Measurements from ENCODE around the gene SAMD11. TPM values are rescaled to one million over a fixed set of nuclear protein-coding genes. Genes with fewer than 3 reads are reported as not detected.

The SAMD11 gene
- polyA plus RNA-seq, 1 of the 3 experiments (the other 2 are of a cell fraction): 2.1 TPM

DNA sequence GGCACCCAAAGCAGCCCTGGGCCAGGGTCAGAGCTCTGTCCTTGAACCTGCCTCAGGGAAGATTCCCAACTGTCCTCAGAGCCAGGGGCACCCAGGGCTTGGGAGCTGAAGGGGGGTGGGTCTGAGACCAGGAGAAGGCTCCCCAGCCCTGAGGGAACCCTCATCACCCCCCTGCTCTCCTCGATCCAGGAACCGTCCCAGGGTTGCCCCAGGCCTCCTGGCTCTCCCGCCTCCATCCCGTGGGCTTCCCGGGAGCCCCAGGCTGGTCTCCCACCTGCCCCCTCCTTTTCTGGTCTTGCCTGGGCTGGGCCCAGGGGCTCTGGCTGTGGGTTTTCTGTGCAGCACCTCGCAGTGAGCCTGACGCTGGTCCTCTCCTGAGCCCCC, 6.7 kb upstream of the SAMD11 start:
- no peak for TF ChIP-seq ELF1 (IDR thresholded peaks at IDR 0.05)
- TF ChIP-seq, protein P1, sequence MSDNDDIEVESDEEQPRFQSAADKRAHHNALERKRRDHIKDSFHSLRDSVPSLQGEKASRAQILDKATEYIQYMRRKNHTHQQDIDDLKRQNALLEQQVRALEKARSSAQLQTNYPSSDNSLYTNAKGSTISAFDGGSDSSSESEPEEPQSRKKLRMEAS (IDR thresholded peaks at IDR 0.05; ENCODE audit: low read depth): no peak
- no peak for TF ChIP-seq RCOR1 (IDR thresholded peaks at IDR 0.05; ENCODE audit: low read length)
- no peak for TF ChIP-seq GABPA (IDR thresholded peaks at IDR 0.05; ENCODE audit: low read depth)
- TF ChIP-seq SMC3 (IDR thresholded peaks at IDR 0.05; ENCODE audit: low read depth, low read length): no peak
- no peak for TF ChIP-seq FOSL2 (IDR thresholded peaks at IDR 0.05; ENCODE audit: borderline replicate concordance, low read depth)
- TF ChIP-seq FOXM1 (IDR thresholded peaks at IDR 0.05; ENCODE audit: low read depth): no peak
- ChIA-PET POLR2A (interaction anchor here (0.9 to 1.4 kb wide), 2 partner anchors 11 to 23 kb away, joined by 3 read pairs; no protein-coding TSS in a partner anchor), CTCF (interaction anchor here (0.9 to 5.2 kb wide), 5 partner anchors 9 to 59 kb away, joined by 3 to 61 read pairs (median 8); no protein-coding TSS in a partner anchor)
- Histone ChIP-seq H3K36me3 (replicated peaks in 1 of 2; ENCODE audit: control insufficient read depth in 1 of 2, insufficient read depth in 2 of 2, low read length in 1 of 2) (no peaks in the 10 kb centered on the region), H3K27me3 (ENCODE audit: insufficient read depth) (no peaks in the 10 kb centered on the region), H3K27ac (ENCODE audit: low read depth in 2 of 2, low read length in 1 of 2) (peak overlapping the region in 1 of 2 experiments; percentile 74; a peak in 2 of 4 replicates), H3K9ac (no peak overlapping the region), H3K4me2 (no peak overlapping the region), H3K9me2 (no peaks in the 10 kb centered on the region), H2AFZ (ENCODE audit: low read depth) (no peak overlapping the region), H3K4me1 (ENCODE audit: control insufficient read depth in 1 of 2, insufficient read depth in 2 of 2, low read depth in 1 of 2, low read length in 1 of 2) (peaks cover 8 to 61% of the 10 kb centered on the region in 2 experiments; a peak in 2 of 4 replicates), H4K20me1 (ENCODE audit: insufficient read depth) (no peaks in the 10 kb centered on the region), H3F3A (replicated peaks; ENCODE audit: insufficient read depth) (no peaks in the 10 kb centered on the region), H3K4me3 (ENCODE audit: low read depth in 2 of 2, low read length in 1 of 2) (no peak overlapping the region), H3K9me3 (no peaks in the 10 kb centered on the region), H3K79me2 (ENCODE audit: insufficient read depth) (no peaks in the 10 kb centered on the region)
- peak; percentile 70 for DNase-seq
- WGBS (ENCODE audit: low lambda C conversion rate): 64% methylated on average over 2 of the region's 7 CpGs

GRCh38 chr1:917466-918091, 6.1 kb upstream of the SAMD11 start:
- Histone ChIP-seq H3K79me2 (ENCODE audit: insufficient read depth) (no peaks in the 10 kb centered on the region), H3K27me3 (ENCODE audit: insufficient read depth) (no peaks in the 10 kb centered on the region), H4K20me1 (ENCODE audit: insufficient read depth) (no peaks in the 10 kb centered on the region), H3K4me3 (ENCODE audit: low read depth in 2 of 2, low read length in 1 of 2) (no peak overlapping the region), H3K4me1 (ENCODE audit: control insufficient read depth in 1 of 2, insufficient read depth in 2 of 2, low read depth in 1 of 2, low read length in 1 of 2) (peaks cover 8 to 67% of the 10 kb centered on the region in 2 experiments; a peak in 2 of 4 replicates), H3K9ac (no peak overlapping the region), H3F3A (replicated peaks; ENCODE audit: insufficient read depth) (no peaks in the 10 kb centered on the region), H3K9me2 (no peaks in the 10 kb centered on the region), H3K27ac (ENCODE audit: low read depth in 2 of 2, low read length in 1 of 2) (peak overlapping the region in 1 of 2 experiments; percentile 74; a peak in 2 of 4 replicates), H2AFZ (ENCODE audit: low read depth) (no peak overlapping the region), H3K36me3 (replicated peaks in 1 of 2; ENCODE audit: control insufficient read depth in 1 of 2, insufficient read depth in 2 of 2, low read length in 1 of 2) (no peaks in the 10 kb centered on the region), H3K4me2 (no peak overlapping the region), H3K9me3 (no peaks in the 10 kb centered on the region)
- DNase-seq: no peak
- TF ChIP-seq RAD21 (IDR thresholded peaks at IDR 0.05; ENCODE audit: low read length): no peak
- peak; percentile 89 for TF ChIP-seq GATA2 (CRISPR knock-in tag; IDR thresholded peaks at IDR 0.05)
- peak; percentile 61; the same call in 1 of the 2 replicates for TF ChIP-seq RCOR1 (IDR thresholded peaks at IDR 0.05; ENCODE audit: low read length)
- no peak for TF ChIP-seq NRF1 (IDR thresholded peaks at IDR 0.05; ENCODE audit: low read depth, low read length)
- no peak for TF ChIP-seq GABPA (IDR thresholded peaks at IDR 0.05; ENCODE audit: low read depth)
- TF ChIP-seq RFX5 (IDR thresholded peaks at IDR 0.05; ENCODE audit: low read length): no peak
- TF ChIP-seq NFIC (IDR thresholded peaks at IDR 0.05; ENCODE audit: borderline replicate concordance): no peak
- TF ChIP-seq EP300 (IDR thresholded peaks at IDR 0.05; ENCODE audit: borderline replicate concordance in 1 of 2, low read depth in 1 of 2, low read length in 1 of 2): peak in 1 of 2 experiments; percentile 71; a peak in 2 of 4 replicates
- no peak for TF ChIP-seq FOXJ3 (CRISPR knock-in tag; IDR thresholded peaks at IDR 0.05)
- no peak for TF ChIP-seq MXI1 (IDR thresholded peaks at IDR 0.05; ENCODE audit: low read depth, low read length)
- TF ChIP-seq POLR2AphosphoS5 (IDR thresholded peaks at IDR 0.05; ENCODE audit: low read depth, low read length): no peak
- TF ChIP-seq TAF1 (IDR thresholded peaks at IDR 0.05; ENCODE audit: borderline replicate concordance, low read depth, low read length): no peak
- TF ChIP-seq JUND (IDR thresholded peaks at IDR 0.05): no peak
- 76% methylated on average over 11 of the region's 22 CpGs for WGBS (ENCODE audit: low lambda C conversion rate)
- POLR2A ChIA-PET: interaction anchor here (1.4 kb wide), 1 partner anchor 22 kb away, joined by 3 read pairs; no protein-coding TSS in a partner anchor
- CTCF ChIA-PET: interaction anchor here (1.4 to 5.2 kb wide), 4 partner anchors 9 to 58 kb away, joined by 5 to 61 read pairs (median 30); no protein-coding TSS in a partner anchor
